ENCODE results near the gene SYDE2. TPM values are rescaled to one million over a fixed set of nuclear protein-coding genes. Genes with fewer than 3 reads are reported as not detected.
A peak's percentile ranks its signal among the peaks of the same experiment; 100 is the strongest.
"Not testable (repeated sequence)": the region's sequence is repeated elsewhere in the genome, so short reads cannot be mapped to it uniquely, and the experiment has no call there.

Gene SYDE2, protein sequence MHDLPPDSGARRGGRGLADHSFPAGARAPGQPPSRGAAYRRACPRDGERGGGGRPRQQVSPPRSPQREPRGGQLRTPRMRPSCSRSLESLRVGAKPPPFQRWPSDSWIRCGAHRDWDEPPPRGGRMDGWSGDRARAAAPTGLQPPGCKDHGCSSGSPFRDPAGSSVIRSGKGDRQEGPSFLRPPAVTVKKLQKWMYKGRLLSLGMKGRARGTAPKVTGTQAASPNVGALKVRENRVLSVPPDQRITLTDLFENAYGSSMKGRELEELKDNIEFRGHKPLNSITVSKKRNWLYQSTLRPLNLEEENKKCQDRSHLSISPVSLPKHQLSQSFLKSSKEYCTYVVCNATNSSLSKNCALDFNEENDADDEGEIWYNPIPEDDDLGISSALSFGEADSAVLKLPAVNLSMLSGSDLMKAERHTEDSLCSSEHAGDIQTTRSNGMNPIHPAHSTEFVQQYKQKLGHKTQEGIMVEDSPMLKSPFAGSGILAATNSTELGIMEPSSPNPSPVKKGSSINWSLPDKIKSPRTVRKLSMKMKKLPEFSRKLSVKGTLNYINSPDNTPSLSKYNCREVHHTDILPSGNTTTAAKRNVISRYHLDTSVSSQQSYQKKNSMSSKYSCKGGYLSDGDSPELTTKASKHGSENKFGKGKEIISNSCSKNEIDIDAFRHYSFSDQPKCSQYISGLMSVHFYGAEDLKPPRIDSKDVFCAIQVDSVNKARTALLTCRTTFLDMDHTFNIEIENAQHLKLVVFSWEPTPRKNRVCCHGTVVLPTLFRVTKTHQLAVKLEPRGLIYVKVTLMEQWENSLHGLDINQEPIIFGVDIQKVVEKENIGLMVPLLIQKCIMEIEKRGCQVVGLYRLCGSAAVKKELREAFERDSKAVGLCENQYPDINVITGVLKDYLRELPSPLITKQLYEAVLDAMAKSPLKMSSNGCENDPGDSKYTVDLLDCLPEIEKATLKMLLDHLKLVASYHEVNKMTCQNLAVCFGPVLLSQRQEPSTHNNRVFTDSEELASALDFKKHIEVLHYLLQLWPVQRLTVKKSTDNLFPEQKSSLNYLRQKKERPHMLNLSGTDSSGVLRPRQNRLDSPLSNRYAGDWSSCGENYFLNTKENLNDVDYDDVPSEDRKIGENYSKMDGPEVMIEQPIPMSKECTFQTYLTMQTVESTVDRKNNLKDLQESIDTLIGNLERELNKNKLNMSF
- 17.0 TPM for total RNA-seq

DNA sequence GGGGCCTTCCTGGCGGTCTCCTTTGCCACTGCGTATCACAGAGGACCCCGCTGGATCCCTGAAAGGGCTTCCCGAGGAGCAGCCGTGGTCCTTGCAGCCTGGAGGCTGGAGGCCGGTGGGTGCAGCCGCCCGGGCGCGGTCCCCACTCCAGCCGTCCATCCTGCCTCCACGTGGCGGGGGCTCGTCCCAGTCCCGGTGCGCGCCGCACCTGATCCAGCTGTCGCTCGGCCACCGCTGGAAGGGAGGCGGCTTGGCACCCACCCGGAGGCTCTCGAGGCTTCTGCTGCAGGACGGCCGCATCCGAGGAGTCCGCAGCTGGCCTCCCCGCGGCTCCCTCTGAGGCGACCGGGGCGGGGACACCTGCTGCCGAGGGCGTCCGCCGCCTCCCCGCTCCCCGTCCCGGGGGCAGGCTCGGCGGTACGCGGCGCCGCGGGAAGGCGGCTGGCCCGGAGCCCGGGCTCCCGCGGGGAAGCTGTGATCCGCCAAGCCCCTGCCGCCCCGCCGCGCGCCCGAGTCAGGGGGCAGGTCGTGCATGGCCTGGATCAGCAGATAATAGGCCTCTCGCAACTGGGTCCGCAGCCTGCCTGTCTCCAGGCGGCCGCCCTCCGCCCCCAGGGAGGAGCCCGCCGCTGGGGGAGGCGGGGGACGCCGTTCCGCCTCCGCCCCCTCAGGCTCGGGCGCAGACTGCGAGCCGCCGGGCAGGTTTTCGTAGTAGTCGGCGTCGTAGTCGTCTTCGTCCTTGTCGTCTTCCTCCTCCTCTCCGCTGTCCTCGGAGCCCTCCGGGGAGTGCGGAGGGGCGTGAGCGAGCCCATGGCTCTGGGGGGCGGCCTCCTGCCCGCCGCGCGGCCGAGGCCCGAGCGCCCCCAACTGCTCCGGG lies at the start of gene SYDE2:
Gene SYDE2, minus strand, starts transcription at position 554 of the 877 bp plus-strand sequence. Its CDS starts 20 bp downstream, at position 534.
- DNase-seq (ENCODE audit: low spot score), result peak; percentile 80

DNA sequence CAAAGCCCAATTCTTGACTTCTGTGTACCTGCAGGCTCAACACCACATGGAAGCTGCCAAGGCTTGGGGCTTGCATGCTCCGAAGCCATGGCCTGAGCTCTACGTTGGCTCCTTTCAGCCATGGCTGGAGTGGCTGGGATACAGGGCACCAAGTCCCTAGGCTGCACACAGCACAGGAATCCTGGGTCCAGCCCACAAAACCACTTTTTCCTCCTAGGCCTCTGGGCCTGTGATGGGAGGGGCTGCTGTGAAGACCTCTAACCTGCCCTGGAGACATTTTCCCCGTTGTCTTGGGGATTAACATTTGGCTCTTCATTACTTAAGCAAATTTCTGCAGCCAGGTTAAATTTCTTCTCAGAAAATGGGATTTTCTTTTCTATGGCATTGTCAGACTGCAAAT lies 48.2 kb upstream of the SYDE2 start:
- DNase-seq (ENCODE audit: low spot score), result not testable (repeated sequence)

DNA sequence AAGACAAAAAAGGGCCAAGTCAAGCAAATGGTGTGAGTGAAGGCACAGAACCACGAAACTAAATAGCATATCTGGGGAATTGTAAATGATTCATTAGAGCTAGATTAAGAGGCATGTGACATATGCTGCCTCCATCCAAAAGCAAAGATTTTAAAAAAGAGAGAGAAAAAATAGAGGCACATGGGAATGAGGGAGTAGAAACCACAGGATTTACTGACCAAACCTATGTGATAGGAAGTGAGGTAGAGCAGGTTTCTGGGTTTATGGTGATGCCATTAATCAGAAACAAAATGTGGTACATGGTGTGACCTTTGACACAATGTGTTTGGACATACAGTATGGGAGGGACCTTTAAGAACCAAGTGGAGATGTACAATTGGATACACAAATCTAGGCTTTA lies 45.1 kb upstream of the SYDE2 start:
- no peak for DNase-seq (ENCODE audit: low spot score)

DNA sequence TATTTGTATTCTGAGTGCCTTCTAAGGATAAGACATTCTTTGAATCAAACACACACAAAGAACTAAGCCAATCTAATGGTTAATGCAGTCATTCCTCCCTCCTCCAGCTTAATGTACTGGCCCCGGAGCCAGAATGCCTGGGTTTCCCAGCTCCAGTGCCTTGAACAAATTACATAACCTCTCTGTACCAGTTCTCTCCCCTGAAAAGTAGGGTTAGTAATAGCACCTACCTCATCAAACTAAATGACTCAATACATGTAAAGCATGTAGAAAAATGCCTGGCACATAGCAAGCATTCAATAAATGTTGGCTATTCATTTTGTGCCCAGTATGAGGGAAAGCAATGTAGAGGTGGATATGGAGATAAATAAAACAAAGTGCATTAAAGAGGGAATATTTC lies 44.6 kb upstream of the SYDE2 start:
- DNase-seq (ENCODE audit: low spot score), result no peak

DNA sequence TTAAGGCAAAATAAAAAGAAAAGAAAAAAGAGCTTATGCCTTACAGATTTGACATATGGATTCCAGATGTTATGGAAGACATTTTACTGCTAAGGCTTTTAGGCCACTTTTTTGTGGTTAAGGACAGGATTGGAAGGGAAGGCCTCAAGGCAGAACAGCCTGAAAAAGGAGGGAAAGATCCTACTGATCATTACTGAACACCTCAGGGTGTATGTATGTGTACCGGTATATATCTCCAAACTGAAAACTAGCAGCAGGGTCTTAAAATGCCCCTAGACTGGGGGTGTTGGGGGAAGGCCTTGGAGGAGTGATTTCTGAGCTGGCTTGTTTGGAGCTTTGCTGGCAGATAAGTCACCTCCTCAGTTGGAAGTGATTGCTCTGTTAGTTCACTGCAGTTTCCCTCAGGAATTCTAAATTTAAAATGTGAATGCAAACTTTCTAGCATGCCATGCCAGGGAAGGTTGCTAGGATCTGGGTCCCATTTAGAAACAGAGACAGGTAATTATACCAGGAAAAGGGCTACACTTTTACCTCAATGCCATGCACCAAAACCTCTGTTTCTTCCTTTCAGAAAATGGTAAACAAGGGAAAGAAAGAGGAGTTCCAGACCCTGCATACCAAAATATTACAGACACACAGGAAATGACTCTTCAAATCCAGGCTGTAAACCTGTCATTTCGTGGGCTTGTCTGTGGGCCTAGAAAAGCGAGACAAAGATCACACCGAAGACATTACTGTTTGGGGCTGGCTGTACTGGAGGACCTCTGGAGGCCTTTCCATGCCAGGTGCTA lies 43.6 kb upstream of the SYDE2 start:
- DNase-seq (ENCODE audit: low spot score), result no peak

DNA sequence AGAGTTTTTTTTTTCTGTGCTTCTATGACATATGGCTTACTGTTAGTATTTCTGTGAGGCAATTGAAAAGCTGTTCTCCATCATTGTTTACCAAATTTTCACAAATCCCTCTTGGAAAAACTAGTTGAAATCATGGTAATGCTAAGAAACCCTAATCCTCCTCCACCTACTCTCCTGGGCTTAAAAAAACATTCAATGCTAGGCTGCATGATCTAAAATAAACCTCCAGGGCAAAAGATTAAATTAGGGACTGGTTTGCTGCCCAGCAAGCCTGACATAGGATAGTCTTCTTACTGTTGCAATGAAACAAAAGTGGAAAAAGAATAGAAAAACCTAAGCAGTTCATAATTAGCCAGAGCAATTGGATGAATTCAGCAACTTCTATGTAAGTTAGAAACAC lies 42.6 kb upstream of the SYDE2 start:
- no peak for DNase-seq (ENCODE audit: low spot score)

DNA sequence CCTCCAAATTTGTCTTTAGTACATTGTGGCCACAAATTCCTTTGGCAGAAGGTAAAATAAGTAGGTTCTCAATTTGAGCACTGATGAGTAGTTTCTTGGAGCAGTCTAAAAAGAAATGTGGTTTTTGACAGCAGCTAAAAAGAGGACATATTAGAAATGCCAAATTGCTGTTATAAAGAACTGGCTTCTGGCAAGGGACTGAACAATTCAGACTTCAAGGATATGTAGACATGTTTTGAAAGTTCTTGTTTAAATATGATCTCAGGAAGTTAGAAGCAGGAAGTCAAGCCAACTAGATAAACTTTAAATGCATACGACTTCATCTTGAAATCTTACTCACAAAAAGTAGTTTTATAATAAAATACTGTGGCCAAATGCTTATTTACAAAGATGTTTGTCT lies 39.8 kb upstream of the SYDE2 start:
- DNase-seq (ENCODE audit: low spot score), result no peak

DNA sequence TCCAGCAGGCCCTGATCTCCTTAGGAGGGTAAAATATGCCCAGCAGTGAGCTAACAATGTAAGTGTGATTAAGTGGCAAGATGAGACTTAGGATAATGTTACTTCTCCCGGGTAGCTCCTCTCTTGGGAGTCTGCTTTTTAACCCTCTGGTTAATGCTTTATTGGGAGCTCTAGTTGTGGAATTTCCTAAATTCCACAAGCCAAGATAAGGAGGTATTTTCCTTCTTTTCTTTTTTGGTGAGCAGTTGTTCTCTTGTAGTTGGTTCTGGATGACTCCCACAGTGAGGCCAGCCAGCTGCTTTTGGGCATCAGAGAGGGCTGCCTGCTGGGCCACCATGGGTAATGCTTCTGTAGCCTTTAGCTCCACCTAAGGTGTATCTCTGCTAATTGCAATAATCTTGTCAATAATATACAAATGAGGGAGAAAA lies 39.4 kb upstream of the SYDE2 start:
- no peak for DNase-seq (ENCODE audit: low spot score)

DNA sequence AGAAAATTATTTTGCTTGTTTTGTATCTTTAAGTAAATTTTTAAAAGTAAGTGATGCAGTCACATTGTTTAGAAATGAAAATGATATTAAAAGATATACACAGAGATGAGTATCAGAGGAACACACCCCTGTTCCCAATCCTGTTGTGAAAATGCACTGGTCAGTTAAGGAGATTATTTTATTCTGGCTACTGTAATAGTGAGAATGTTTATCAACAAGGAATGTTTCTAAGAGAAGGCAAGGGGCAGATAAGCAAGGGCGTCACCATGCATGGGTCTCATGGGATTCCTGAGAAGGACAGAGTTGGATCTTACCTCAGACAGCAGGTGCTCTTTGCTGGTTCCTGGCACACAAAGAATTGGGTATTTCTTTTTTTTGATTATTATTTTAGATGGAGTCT lies 36.8 kb upstream of the SYDE2 start:
- DNase-seq (ENCODE audit: low spot score), result no peak

DNA sequence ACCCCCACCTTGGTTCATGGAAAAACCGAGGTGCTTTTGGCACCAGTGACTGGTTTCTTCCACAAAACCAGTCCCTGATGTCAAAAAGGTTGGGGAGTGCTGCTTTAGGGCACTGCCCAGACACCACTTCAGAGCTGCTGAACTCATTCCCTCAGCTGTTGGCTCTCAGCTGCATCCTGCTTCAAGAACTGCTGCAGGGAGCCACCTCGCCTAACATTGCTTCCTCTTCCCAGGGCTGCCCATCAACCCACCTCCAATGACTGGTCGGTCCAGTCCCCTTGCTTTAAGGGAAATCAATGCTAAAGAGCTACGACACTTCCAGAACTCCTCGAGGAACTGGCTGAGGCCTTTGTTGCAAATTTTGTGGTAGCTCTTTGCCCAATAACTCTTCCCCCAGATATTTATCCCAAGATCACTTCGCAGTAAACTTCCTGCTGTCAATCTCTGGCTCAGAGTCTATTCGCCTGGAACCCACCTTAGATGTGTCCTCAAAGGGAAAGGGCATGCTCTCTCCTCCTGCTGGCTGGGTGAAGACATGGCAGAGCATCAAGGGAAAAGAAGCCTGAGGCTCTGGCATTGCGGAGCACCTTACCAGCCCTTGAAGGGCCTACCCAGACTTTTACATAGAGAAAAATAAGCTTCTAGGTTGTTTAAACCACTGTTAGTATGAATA lies 29.6 kb upstream of the SYDE2 start:
- DNase-seq (ENCODE audit: low spot score), result no peak

DNA sequence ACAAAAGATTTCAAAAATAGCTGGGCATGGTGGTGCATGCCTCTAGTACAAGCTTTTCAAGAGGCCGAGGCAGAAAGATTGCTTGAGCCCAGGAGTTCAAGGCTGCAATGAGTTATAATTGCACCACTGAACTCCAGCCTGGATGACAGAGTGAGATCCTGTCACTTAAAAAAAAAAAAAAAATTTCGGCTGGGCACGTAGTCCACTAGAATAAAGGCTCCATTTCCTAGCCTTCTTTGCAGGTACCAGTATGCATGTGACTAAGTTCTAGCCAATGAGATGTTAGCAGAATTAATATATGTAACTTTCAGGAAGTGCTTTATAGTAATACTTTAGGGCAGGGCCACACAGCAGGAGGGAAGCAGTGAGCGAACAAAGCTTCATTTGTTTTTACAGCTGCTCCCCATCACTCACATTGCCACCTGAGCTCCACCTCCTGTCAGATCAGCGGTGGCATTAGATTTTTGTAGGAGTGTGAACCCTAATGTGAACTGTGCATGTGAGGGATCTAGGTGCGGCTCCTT lies 28.8 kb upstream of the SYDE2 start:
- DNase-seq (ENCODE audit: low spot score), result no peak

DNA sequence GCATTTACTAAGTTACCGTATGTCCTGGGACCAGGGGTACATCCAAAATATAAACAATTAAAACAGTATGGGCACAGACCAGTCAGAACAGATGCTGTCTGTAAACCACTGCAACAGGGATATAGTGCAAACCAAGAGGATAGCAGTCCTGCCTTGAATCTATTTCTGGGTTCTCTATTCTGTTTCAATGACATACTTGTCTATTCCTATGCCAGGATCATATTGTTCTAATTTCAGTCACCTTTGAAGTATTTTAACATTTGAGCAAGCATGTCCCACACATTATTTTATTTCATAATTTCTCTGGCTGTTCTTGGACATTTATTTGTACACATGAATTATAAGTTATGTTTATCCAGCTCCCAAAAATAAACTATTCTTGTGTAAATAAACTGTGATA lies 28.2 kb upstream of the SYDE2 start:
- DNase-seq (ENCODE audit: low spot score), result no peak

DNA sequence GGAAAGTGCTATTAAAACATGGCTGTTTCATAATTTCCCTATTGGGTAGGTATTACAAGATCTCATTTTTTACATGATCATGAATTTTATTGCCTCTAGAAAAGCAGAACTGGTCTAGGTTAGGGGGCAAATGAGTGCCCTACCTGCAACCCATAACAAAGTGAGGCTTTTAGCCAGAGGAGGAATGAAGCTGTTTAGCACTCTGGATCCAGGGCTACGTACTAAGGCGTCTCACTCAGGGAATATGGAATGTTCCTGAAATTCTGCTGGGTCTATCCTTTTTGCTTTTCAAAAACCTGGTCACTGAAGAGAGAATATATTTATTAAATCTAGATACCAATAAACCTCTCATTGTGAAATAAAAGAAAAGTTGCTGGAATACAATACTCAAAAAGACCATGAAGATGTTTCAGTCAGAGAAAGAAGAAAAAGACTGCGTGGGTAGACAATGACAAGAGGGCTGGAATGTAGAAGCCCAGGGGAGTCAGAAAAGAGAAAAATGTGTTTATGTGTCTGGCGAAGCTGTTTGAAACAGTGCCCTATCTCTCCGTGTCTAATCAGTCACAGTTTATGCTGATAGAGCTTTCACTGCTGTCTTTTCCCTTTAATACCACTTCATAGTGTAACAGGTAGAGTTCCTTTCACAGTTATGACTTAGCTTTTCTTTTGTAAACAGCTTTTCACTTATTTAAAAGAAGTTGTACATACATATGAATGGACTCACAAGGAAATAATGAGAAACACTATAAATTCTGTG lies 25.0 kb upstream of the SYDE2 start:
- no peak for DNase-seq (ENCODE audit: low spot score)

DNA sequence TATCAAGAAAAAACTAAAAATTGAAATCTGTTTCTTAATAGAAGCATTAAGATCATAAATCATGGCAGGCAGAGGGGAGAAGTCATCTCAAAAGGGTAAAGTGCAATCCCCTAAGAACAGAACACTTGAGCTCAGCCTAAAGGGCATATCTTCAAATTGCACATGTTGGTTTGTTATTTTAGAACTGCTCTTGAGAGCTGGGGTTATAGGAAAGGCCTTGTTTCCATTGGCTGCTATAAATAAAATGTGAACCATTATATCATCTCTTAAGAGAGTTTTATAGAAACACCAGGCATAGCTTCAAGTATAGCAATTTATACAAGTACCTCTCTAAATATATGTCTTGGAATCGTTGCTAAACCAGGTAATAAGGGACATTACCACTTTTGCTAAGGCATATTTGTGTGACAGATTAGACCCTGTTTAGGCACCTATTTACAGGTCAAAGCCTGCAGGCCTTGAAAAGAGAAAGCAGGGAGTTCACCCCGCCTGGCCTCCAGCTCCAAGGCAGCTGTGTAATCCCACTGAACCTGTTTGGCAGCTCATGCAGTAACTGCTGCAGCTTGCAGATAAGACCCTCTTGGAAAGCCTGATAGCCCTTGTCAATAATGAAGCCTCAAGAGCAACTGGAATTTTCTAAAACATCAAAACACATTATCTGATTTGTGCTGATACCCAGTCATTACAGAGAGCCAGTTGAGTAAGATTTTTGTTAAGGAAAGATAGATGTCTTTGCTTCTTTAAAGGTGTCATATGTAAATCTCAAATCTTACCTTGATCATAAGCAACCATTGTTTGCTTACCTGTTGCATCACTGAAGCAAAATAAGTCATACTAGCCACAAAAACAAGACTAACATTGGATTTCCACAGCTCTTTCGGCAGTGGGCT lies 24.2 kb upstream of the SYDE2 start:
- DNase-seq (ENCODE audit: low spot score), result peak; percentile 70

DNA sequence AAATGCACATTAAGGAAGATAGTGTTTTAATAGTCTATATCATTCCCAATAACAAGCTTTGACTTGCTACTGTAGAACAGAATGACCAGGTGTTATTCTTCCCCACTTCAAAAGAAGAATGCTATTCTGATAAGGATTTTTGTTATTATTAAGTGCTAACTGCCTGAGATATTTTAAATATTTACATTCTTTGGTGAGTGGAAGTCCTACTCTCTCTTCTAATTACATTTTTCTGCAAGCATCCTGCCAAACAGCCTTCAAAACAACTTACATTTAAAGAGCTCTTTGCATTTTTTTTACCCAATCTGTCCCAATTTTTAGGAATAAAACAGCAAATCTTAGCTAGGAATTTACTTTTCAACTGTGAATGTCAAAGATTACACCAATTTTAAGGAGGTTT lies 23.5 kb upstream of the SYDE2 start:
- DNase-seq (ENCODE audit: low spot score), result no peak

DNA sequence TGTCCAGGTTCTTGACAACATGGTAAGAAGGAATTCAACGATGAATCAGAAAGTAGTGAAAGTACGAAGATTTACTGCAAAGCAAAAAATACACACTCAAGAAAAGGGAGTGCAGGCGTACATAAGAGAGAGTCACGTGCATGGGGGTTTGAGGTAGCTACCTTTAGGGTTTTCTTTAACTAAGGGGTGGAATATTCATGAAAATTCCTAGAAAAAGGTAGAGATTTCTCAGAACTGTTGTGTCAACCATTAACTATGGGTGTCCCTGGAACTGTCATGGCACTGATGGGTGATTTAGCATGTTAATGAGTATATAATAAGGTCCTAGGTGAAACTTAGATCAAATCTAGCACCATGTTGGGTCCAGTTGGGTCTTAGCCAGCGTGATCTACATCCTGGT lies 22.5 kb upstream of the SYDE2 start:
- DNase-seq (ENCODE audit: low spot score), result no peak

DNA sequence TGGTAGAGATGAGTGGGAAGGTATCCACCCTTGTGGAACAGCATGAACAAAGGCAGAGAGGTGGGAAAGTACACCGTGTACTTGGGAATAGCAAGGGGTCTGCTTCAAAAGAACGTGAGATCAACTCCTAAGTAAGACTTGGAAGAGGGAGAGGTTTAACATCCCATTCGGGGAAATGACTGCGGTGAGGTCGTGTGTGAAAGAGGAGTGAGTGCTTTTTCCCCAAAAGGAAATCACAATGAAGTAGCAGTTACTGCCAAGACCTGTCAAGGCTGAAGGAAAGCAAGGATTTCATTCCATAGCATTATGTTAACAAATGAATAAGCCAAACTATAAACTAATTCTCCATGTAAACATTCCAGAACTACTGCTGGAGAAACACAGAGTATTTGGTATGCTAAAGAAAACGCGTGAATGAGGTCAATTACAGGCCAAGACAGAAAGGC lies 20.0 kb upstream of the SYDE2 start:
- no peak for DNase-seq (ENCODE audit: low spot score)

Data from ureter (tissue), 1 donor.